Activated CD4-positive, alpha-beta T cell treated with anti-CD3 and anti-CD28 coated beads for 48 hours (primary cell): Measurements from ENCODE around the gene SLX4IP.

Experiments
- DNase-seq: peaks from one replicate; pipeline ENCODE4 v3.0.0-alpha.2; 2020

The SLX4IP gene

DNA sequence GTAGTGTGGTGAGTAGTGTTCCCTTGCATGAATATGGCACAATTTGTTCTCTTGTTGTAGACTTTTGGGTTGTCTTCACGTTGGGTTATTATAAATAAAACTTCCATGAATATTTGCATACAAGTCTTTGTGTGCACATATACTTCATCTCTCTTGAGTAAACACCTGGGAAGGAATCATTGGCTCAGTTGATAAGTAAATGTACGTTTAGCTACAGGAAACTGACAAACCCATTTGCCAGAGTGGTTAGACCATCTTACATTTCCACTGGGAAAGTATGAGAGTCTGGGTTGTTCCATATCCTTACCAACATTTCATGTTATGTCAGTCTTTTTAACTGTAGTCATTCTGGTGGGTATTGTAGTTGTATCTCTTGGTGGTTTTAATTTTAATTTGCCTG is 119.2 kb downstream of the SLX4IP start:
- DNase-seq = no peak

DNA sequence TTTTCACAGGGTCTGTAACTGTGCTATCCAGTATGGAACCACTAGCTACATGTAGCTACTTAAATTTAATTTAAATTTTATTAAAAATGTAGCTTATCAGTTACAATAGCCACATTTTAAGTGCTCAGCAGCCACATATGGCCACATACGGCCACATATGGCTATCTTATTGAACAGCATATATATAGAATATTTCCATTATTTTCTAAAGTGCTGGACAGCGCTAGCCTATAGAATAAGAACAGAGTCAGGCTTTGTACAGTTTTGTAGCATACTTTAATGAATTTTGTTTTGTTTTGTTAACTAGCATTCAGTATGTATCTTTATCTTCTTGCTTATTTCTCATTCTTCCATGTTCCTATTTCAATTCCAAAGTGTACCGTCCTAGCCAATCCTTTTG is 120.3 kb downstream of the SLX4IP start:
- DNase-seq = no peak

DNA sequence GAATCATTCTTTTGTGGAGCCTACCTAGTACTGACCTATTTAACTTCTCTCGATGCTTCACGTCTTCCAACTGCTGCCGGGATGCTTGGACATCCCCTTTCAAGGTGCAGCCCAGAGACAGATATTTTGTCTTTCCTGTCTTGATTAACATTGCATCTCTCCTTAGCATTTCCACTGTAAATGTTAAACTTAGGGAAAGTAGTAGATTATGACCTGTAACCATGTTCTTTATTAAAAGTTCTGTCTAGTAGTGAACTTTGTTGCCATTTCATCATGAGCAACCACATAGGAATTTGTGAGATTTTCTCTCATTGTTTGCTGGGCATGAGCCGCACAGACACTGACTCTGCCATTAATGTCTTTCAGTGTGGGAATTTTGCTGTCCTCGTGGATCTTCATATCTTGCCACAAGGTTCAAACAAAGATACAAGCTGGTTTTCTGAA is 120.8 kb downstream of the SLX4IP start:
- no peak for DNase-seq

DNA sequence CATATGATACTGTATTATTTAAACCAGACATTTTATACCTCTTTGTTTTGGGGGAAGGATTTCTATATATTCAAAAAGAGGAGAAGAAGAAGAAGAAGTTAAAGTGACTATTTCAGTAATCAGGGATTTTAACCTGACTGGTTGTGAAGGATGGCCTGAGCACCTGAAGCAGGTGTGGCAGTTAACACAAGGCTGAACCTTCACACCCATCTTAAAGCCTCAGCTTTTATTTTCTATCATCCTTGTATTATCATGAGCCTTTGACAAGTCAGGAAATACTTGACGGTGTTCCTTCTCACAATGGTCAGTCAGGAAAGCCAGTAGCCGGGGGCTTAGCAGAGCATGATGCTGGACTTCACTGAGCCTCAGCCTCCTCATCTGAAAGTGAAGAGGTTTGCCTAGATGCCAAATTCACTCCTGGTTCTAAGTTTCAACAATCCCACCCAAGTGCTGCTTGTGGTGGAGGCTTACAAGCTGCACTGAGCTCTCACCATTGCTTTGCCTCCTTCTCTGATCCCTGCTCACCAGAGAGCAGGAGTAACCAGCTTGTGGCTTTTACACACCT is 121.5 kb downstream of the SLX4IP start:
- no peak for DNase-seq

DNA sequence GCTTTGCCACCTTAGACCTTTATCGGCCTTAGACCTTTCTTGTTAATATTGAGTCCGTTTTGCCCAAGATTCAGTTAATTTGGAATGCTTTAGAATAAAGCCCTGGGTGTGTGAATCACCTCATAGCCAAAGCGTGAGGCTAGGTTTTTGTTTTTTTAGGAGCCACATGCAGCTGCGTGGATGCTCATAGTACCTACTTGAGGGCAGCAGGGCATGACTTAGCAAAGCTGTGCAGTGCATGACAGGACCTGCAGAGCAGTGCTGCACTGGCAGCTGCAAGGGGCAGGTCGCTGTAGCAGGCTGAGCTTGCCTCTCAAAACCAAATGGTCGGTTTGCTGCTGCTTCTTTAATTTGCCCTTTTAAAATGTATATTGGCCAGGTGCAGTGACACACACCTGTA is 122.6 kb downstream of the SLX4IP start:
- no peak for DNase-seq

DNA sequence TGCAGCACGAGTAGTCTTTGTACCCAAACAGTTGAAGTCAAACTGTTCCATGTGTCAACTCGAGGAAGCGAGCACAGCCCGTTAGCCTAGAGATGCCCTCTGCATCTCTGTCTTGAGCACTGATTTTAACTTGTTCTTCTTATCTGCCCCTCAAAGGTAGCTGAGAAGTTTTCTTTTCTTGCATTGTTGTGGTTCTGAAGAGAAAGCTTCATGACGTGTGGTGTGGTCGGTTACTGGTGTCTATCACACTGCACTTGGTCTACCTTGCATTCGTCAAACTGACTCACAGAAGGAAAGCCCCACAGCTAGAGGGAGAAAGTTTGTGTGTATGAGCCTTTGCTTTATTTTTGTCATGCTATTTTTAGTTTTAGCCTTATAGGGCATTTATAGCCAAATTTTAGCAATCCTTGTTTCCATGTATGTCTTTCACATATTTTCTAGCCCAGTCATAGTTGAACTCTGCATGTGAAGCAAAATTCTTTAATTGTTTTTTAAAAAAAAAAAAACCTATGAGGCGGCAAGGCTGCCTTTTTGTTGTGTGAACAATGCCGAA is 123.6 kb downstream of the SLX4IP start:
- DNase-seq = peak; percentile 55

DNA sequence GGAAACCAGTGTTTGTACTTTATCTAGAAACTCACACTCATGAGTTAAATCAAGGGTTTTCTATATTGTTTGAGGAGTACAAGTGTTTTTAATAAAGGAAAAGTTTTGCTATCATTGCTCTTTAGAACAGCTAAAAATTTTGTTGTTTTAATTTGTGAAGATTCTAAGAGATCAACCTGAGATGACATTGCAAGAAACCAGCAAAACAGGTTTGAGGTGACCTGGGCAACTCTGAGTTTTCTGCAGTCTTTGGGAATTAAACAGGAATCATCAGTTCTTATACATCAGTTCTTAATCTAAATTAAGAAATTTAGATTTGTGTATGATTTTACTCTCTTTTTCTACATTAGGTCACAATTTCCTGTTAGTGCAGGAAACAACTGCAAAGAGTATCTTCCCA is 124.2 kb downstream of the SLX4IP start:
- no peak for DNase-seq

DNA sequence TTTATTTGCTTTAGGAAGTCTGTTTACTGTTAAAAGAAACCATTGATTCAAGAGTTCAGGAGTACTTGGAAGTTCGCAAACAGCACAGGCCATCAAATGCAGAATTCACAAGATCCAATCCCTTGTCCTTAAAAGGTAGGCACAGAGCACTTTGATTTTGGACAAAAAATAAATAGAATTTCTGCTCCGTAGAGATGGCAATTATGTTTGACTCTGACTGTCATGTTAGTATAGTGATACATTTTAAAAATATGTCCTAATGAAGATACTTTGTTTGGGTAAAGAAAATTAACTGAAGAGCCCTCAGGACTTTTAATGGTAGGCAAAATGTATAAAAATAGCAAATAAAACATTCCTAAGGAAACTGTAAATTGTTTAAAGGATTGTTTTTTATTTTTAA is 125.6 kb downstream of the SLX4IP start:
- DNase-seq = no peak

DNA sequence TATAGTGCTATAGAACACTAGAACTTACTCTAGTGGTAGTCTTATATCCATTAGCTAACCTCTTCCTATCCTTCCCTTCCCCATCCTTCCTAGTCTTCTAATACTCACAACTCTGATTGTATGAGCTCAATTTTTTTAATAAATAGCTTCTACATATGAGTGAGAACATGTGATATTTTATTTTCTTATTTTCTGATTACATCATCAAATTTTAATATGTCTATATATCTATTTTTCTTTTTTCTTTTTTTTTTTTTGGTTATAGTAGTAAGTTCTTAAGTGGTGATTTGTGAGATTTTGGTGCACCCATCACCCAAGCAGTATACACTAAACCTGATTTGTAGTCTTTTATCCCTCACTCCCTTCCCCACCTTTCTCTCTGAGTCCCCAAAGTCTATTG is 126.2 kb downstream of the SLX4IP start:
- no peak for DNase-seq

DNA sequence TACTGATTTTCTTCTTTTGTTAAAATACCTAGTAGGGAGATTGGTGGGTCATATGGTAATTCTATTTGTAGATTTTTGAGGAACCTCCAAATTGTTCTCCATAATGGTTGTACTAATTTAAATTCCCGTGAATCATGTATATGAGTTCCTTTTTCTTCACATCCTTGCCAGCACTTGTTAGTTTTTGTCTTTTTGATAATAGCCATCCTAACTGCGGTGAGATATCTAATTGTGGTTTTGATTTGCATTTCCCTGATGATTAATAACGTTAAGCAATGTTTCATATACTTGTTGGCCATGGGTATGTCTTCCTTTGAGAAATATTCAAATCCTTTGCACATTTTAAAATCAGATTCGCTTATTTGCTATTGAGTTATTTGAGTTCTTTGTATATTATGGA is 127.8 kb downstream of the SLX4IP start:
- DNase-seq = no peak

DNA sequence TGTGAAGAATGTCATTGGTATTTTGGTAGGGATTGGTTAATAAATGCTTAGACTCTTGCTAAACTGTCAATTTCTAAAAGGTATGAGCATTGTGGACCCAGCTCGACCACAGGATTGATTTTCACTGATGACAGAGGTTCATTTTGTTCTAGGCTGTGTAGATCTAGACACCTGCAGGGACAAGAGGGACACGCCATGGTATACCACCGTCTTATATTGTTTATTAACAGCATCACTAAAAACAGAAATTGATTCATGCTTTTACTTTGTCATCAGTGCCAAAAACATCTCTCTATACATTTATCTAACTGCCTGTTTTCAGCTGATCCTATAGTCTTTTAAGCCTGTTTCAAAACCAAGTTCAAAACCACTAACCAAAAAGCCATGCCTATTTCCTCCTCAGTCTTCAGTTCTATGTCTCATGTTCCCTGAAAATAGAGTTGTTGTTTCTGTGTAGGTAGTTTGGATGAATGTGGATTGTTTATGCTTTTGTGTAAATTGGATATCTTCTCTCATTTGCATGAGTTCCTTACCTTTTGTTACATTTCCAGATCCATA is 128.9 kb downstream of the SLX4IP start:
- no peak for DNase-seq

DNA sequence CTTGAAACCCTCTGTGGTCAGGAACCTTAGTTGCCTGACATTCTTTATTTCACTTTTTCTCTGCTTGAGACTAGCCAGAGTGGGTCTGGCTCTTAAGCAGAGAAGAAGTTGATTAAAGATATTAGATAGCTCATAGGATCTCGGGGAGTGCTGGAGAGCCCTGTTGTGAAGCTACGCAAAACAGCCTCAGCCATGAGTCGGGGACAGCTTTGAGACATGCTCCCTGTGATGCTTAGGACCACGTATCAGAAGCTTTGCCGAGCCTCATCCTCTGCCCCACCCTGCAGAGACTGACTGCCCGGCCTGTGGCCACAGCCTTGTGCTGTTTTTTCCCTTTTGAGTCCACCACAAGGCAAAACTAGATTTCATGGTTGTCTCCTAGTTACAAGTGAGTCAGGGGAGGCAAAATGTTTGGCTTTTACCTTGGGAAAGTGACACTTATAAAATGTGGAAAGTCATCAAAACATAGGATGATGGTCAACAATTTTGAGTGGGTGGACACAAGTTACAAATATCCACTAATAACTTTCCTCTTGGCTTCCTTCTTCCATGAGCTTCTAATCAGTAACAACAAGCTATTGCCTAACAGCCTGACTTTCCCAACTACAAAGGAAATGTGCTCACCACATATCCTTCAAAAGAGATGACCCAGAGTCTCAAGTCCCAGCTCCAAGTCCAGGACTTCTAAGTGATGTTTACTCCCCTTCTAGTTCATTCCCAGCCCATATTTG is 130.3 kb downstream of the SLX4IP start:
- no peak for DNase-seq

DNA sequence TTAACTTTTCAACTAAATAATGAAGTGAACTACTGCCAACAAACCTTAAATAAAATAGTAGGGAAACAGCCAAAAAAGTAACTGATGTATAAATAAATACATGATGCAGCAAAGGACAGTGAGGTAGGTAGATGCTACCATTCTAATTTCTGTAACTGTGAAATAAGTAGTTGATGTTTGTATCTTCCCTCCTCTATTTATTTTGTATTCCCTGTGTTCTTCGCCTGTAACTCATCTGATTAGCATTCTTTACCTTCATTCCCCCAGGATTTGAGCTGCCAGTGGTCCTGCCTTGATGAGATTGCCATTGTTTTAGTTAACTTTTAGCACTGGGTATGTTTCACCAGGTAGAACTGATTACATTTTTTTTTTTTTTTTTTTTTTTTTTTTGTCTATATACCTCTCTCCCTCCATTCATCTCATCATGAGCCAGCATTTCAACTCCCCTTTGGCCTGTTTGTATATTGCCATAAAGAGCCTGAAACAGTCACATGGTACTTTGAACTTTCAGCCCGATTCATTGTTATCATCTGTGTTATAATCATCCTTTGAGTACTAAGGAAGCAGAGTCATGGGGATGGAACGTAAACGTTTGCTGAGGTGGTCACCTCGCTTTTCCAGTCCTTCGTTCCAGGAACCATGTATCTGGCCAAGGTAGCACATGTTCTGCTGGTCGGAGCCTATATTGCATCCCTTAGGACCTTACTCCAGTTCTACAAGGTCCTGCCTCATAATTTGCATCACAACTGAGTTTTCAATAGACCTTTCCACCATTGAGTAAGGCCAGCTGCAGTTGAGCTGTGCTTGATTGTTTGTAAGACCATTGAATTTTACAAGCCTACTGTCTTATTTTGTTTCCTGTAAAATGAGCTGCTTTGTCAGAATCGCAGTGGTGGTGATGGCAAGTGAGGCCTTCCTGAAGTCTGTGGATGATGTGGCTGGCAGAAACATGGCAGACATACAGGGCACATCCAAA is 131.1 kb downstream of the SLX4IP start:
- DNase-seq = no peak

DNA sequence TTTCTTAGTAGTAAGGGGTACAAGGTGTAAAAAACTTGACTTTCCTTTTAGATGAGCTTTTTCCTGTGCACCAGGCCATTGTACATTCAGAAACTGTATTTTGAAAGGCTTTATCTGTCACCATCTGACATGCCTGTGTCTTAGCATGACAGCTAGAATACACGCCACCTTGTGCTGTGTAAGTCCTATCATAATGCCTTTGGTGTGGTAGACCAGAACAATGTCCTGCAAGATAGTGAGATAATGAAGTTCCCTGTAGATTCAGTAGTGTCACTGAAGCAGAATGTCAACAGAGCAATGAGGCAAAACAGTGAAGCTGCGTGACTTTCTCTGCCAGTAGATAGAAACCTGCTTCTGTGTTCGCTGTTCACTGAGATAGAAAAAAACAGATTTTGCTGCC is 132.9 kb downstream of the SLX4IP start:
- DNase-seq = no peak

DNA sequence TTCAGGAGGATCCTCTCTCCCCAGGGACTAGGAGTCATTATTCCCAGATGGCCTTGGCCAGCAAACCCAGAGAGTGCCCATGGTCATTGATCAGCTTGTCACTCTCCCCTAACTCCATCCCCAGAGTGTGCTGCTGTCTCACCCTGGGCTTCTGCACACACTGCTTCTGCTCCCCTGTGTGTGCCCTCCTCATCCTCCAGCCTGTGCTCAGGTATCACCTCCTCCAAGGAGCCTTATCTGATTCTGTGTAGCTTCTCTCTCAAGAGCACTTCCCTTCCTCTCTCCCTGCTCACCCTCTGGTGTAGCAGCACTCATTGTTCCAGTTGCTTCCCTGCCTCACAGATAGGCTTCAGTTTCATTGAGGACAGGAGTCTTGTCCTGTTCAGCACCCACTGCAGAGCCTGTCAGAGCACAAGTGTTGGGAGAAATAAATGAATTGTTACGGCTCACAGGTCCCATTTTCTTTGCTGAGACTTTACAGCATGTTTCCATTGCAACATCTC is 136.3 kb downstream of the SLX4IP start:
- no peak for DNase-seq

DNA sequence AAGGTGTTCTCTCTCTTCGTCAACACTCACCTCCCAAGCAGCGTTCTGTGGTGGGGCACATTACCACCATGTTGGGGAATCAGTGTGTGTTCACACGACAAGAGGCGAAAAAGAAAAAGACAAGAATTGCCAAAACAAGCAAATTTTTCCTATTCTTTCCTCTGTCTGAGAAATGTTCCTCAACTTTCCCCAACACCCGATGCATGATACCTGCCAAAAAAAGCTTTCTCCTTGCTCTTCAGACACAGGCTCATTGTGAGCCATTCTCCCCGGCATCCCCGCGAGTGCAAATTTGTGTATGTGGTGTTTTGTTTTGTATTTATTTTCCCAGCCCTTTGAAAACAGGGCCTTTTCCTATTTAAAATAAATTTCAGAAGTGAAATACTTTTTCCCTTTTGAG is 137.7 kb downstream of the SLX4IP start:
- DNase-seq = no peak

DNA sequence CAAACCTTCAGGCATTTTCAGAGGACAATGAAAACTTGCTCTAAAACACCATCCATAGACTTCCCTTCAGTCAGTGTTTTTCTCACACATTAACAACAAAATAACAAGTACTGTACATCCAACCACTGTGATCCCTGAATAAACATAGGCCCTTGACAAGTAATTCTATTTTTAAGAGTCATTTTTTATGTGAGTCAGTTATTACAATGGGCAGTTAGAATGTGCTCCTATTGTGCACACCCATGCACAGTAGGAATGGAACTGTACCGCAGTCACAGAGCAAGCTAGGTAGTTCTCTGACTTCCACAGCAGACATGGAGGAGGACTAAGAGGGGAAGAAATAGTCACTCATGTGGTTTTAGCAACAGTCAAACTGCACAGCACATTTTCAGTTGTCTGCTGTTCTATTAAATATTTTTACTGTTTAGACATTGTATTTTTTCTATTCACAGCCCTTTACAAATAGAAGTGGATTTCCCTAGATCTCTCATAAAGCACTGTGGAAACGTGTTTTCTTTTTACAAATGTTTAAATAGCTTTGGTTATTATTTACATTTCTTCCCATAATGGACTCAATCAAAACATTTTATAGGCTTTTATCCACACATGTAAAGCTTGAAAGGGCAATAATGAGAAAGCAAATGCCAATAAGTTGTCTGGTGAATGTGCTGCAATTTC is 138.3 kb downstream of the SLX4IP start:
- DNase-seq = no peak

DNA sequence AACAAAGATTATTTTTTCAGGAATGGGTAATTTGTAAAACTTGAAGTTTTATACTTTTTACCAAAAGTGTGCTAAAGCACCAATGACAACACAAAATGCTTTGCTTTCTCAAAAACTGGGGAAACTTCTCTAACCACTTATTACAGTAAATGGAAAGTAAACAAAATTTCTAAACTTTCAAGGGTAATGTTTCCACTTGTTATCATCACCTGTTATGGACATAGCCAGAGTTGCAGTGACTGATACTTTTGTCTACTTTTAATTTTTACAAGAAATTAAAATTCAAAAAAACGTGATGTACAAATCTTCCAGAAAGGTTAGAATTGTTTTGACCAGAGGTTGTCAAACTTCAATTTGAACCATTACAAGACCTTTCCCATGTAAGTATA is 138.8 kb downstream of the SLX4IP start:
- DNase-seq = no peak

DNA sequence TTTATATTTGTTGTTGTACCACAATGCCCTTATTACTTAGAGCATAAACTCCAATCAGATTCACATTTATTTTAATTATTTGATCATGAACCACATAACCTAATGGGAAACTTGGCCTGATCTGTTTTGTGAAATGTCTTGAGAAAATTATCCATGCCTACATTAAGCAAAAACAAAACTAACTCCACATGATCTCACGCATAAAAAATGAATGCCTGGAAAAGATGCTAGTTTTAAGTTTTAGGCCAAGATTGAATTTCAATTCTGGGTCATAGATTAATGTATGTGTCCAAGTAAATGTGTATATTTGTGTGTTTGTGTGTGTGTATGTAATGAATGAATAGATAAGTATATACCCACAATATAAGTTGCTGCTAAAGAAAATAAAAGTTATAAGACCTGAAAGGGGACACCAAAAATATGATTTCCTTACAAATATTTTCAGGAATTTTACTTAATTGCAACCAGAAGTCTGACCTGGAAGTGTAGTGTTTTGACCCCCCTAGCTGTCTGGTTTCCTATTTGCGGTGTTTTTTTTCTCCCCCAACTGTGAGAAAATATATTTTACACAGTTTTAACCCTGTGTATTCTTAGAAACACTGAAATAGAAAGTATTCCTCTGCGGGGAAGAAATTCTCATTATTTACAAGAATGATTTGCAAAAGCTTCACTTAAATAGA is 141.4 kb downstream of the SLX4IP start:
- DNase-seq = no peak

DNA sequence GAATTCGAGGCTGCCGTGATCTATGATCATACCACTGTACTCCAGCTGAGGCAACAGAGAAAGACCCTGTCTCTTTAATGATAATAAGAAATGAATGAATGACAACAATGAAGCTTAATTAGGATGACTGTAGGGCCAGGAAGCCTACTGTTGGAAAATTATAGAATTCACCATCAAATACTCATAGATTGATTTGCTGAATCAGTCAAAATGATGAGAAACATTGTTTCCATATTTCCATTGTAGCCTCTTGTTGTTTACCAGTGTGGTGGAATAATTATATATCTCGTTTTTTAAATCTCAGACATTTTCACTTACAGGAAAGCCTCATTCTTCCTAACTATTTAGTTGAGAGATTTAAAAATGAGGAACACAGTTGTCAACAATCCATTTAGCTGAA is 142.5 kb downstream of the SLX4IP start:
- no peak for DNase-seq

DNA sequence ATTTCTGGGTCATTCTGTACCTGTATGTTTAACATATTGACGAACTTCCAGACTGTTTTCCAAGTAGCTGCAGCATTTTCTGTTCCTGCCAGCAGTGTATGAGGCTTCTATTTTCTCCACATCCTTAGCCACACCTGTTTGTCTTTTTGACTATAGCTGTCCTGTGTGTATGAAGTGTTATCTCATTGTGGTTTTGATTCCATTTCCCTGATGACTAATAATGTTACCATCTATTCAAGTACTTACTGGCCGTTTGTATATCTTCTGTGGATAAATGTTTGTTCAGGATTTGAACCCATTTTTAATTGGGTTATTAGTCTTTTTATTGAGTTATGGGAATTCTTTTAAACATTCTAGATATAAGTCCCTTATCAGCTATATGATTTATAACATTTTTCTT is 143.5 kb downstream of the SLX4IP start:
- no peak for DNase-seq

DNA sequence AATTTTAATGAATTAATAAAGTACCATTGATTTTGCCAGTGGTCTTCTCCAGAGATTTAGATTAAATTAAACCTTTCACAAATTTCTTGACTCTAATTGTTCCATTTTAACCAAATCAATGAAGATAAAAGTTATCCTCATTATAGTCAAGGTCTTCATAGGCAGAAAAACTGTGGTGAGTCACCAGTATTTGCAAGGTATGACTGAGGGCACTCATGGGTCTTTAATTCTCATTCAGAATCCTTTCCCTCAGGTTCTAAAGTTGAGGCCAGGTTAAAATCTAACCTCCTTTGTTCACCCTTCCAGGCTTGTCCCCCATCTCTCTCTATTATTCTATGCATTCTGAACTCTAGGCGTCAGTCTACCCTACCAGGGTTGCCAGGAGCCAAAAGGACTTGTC is 144.8 kb downstream of the SLX4IP start:
- no peak for DNase-seq
